HFFc6 (cell line): ENCODE results near the gene DSE. TPM values are rescaled to one million over a fixed set of nuclear protein-coding genes. Genes with fewer than 3 reads are reported as not detected.

Experiments
- DNase-seq: peaks from one replicate; pipeline ENCODE4 v3.0.0-alpha.2; 2018
- H3K27ac Mint-ChIP-seq: 2 replicates; pipeline ENCODE4 v1.8.0; 2020; ENCODE audit warnings: mild to moderate bottlenecking, mixed read lengths
- H3K27me3 Mint-ChIP-seq: 2 replicates; pipeline ENCODE4 v1.8.0; 2021; ENCODE audit warnings: mild to moderate bottlenecking, moderate library complexity, mixed read lengths; ENCODE audit not compliant: insufficient read depth
- H3K36me3 Mint-ChIP-seq: 2 replicates; pipeline ENCODE4 v1.8.0; 2021; ENCODE audit warnings: low read depth, mixed read lengths
- H3K4me1 Mint-ChIP-seq: 2 replicates; pipeline ENCODE4 v1.8.0; 2020; ENCODE audit warnings: low read depth, mixed read lengths
- H3K4me3 Mint-ChIP-seq: 2 replicates; pipeline ENCODE4 v1.8.0; 2020; ENCODE audit warnings: mild to moderate bottlenecking, moderate library complexity, mixed read lengths
- H3K9me3 Mint-ChIP-seq: 2 replicates; pipeline ENCODE4 v1.8.0; 2020; ENCODE audit warnings: mild to moderate bottlenecking, mixed read lengths
- CTCF ChIP-seq: fragments of 200-600 bp; sonication (generic); IDR thresholded peaks from 2 replicates; pipeline ENCODE4 v1.5.0; 2021; ENCODE audit warnings: antibody characterized with exemption, mild to moderate bottlenecking
- total RNA-seq, 6 experiments: library from RNA; stranded (reverse); fragmentation: NEBNext Ultra II Directional; extraction: Animal tissue kit (Norgen Biotek cat#: 25700); gene quantifications; 2 replicates in 1 of 6; 3 replicates in 5 of 6; pipeline ENCODE4 v1.2.3, GENCODE V29; 2021

The DSE gene
- total RNA-seq, 6 experiments from 2014 or later: 86.7 to 110 (median 94.9) TPM

GRCh38 chr6:116384727-116385458, 14.1 kb downstream of the DSE start:
- Mint-ChIP-seq H3K4me3 (peak overlapping the region; percentile 38), H3K9me3 (no peaks in the 10 kb centered on the region), H3K27ac (peak overlapping the region; percentile 85), H3K36me3 (peaks cover 22% of the 10 kb centered on the region), H3K4me1 (peaks cover 95% of the 10 kb centered on the region), H3K27me3 (no peaks in the 10 kb centered on the region)
- no peak for DNase-seq
- TF ChIP-seq CTCF: no peak

GRCh38 chr6:116385459-116385802, 14.7 kb downstream of the DSE start:
- Mint-ChIP-seq H3K4me3 (peak overlapping the region; percentile 38), H3K27me3 (no peaks in the 10 kb centered on the region), H3K36me3 (peaks cover 18% of the 10 kb centered on the region), H3K4me1 (peaks cover 90% of the 10 kb centered on the region), H3K27ac (peak overlapping the region; percentile 85), H3K9me3 (no peaks in the 10 kb centered on the region)
- DNase-seq: peak; percentile 65
- no peak for TF ChIP-seq CTCF

GRCh38 chr6:116385921-116386320, 15.2 kb downstream of the DSE start:
- H3K9me3 Mint-ChIP-seq: no peaks in the 10 kb centered on the region
- peak overlapping the region; percentile 72 for H3K4me3 Mint-ChIP-seq
- peaks cover 91% of the 10 kb centered on the region for H3K4me1 Mint-ChIP-seq
- H3K27me3 Mint-ChIP-seq: no peaks in the 10 kb centered on the region
- no peak for TF ChIP-seq CTCF
- DNase-seq: peak; percentile 23
- H3K27ac Mint-ChIP-seq: peak overlapping the region; percentile 84
- H3K36me3 Mint-ChIP-seq: peaks cover 16% of the 10 kb centered on the region

GRCh38 chr6:116386581-116387299, 16.0 kb downstream of the DSE start:
- no peak for TF ChIP-seq CTCF
- Mint-ChIP-seq H3K27me3 (no peaks in the 10 kb centered on the region), H3K27ac (peak overlapping the region; percentile 84), H3K4me3 (peak overlapping the region; percentile 72), H3K36me3 (peaks cover 9% of the 10 kb centered on the region), H3K9me3 (no peaks in the 10 kb centered on the region), H3K4me1 (peaks cover 84% of the 10 kb centered on the region)
- peak; percentile 71 for DNase-seq

- Mint-ChIP-seq H3K27ac (peak overlapping the region; percentile 84), H3K4me3 (peak overlapping the region; percentile 72), H3K9me3 (no peaks in the 10 kb centered on the region), H3K4me1 (peaks cover 83% of the 10 kb centered on the region), H3K27me3 (no peaks in the 10 kb centered on the region), H3K36me3 (peaks cover 9% of the 10 kb centered on the region)
- peak; percentile 63 for DNase-seq
- TF ChIP-seq CTCF: no peak
Observed at GRCh38 chr6:116387374-116387773, 16.6 kb downstream of the DSE start.
